ENCODE measurements around the gene BTBD7.
A peak's percentile ranks its signal among the peaks of the same experiment; 100 is the strongest.

The BTBD7 gene

GRCh38 chr14:93230539-93230938 lies 102.3 kb downstream of the BTBD7 start:
- DNase-seq = no peak
- in situ Hi-C loops (cut with HindIII; ENCODE audit: low pct_ligation_motif_present, low pct_unique_long_range_greater_than_20kb, low sequenced_read_pairs) = no loop called here

GRCh38 chr14:93228550-93228949 lies 104.3 kb downstream of the BTBD7 start:
- no peak for DNase-seq
- in situ Hi-C loops (cut with HindIII; ENCODE audit: low pct_ligation_motif_present, low pct_unique_long_range_greater_than_20kb, low sequenced_read_pairs) = no loop called here

- in situ Hi-C loops (cut with HindIII; ENCODE audit: low pct_ligation_motif_present, low pct_unique_long_range_greater_than_20kb, low sequenced_read_pairs) = no loop called here
- no peak for DNase-seq
These were observed 109.3 kb downstream of the BTBD7 start for GRCh38 chr14:93223565-93223964.

- DNase-seq = no peak
- in situ Hi-C loops (cut with HindIII; ENCODE audit: low pct_ligation_motif_present, low pct_unique_long_range_greater_than_20kb, low sequenced_read_pairs) = no loop called here
These were observed 112.3 kb downstream of the BTBD7 start for GRCh38 chr14:93220509-93220908.

GRCh38 chr14:93219103-93219726 lies 113.6 kb downstream of the BTBD7 start:
- peak; percentile 65 for DNase-seq
- in situ Hi-C loops (cut with HindIII; ENCODE audit: low pct_ligation_motif_present, low pct_unique_long_range_greater_than_20kb, low sequenced_read_pairs) = no loop called here

- DNase-seq = no peak
- in situ Hi-C loops (cut with HindIII; ENCODE audit: low pct_ligation_motif_present, low pct_unique_long_range_greater_than_20kb, low sequenced_read_pairs) = no loop called here
These were observed 118.2 kb downstream of the BTBD7 start for GRCh38 chr14:93214598-93214997.

- in situ Hi-C loops (cut with HindIII; ENCODE audit: low pct_ligation_motif_present, low pct_unique_long_range_greater_than_20kb, low sequenced_read_pairs) = no loop called here
- DNase-seq = no peak
These were observed 120.4 kb downstream of the BTBD7 start for GRCh38 chr14:93212432-93212831.

GRCh38 chr14:93207468-93208308 lies 125.1 kb downstream of the BTBD7 start:
- peak; percentile 59 for DNase-seq
- in situ Hi-C loops (cut with HindIII; ENCODE audit: low pct_ligation_motif_present, low pct_unique_long_range_greater_than_20kb, low sequenced_read_pairs) = no loop called here

GRCh38 chr14:93206793-93207467 lies 125.9 kb downstream of the BTBD7 start, which contains the start of the genes GON7 and UBR7:
Gene GON7 (minus strand): TSS chr14:93207065. CDS start chr14:93207037, 28 bp downstream.
Gene UBR7 (plus strand): TSS chr14:93207256. CDS start chr14:93207292, 36 bp downstream.
- in situ Hi-C loops (cut with HindIII; ENCODE audit: low pct_ligation_motif_present, low pct_unique_long_range_greater_than_20kb, low sequenced_read_pairs) = no loop called here
- DNase-seq = peak; percentile 97

GRCh38 chr14:93201155-93201704 lies 131.6 kb downstream of the BTBD7 start:
- DNase-seq = no peak
- in situ Hi-C loops (cut with HindIII; ENCODE audit: low pct_ligation_motif_present, low pct_unique_long_range_greater_than_20kb, low sequenced_read_pairs) = no loop called here

GRCh38 chr14:93200553-93200952 lies 132.3 kb downstream of the BTBD7 start:
- DNase-seq = no peak
- in situ Hi-C loops (cut with HindIII; ENCODE audit: low pct_ligation_motif_present, low pct_unique_long_range_greater_than_20kb, low sequenced_read_pairs) = no loop called here

- DNase-seq = no peak
- in situ Hi-C loops (cut with HindIII; ENCODE audit: low pct_ligation_motif_present, low pct_unique_long_range_greater_than_20kb, low sequenced_read_pairs) = no loop called here
These were observed 133.8 kb downstream of the BTBD7 start for GRCh38 chr14:93199031-93199430.

- in situ Hi-C loops (cut with HindIII; ENCODE audit: low pct_ligation_motif_present, low pct_unique_long_range_greater_than_20kb, low sequenced_read_pairs) = no loop called here
- DNase-seq = no peak
These were observed 137.4 kb downstream of the BTBD7 start for GRCh38 chr14:93195316-93195999.
